ENCODE results near the gene PCDHGA6. TPM values are rescaled to one million over a fixed set of nuclear protein-coding genes. Genes with fewer than 3 reads are reported as not detected.
A peak's percentile ranks its signal among the peaks of the same experiment; 100 is the strongest.

Gene PCDHGA6
- total RNA-seq (2021; ENCODE audit: unreplicated experiment), result 0.07 TPM
- polyA plus RNA-seq (2012), result 0.02 and 0.03 TPM in 2 replicates
- Bru-seq, nascent RNA, result percentile 24 among the genes with signal in this experiment
- BruChase-seq, experiment 1, labeled RNA remaining after a 6-hour chase, result percentile 30 among the genes with signal in this experiment
- BruChase-seq, experiment 2, labeled RNA remaining after a 2-hour chase, result percentile 32 among the genes with signal in this experiment
- long read RNA-seq, result 0 reads

- Histone ChIP-seq H3K36me3 (ENCODE audit: control insufficient read depth in 1 of 2, insufficient read depth in 2 of 2, low read length in 2 of 2) (no peaks in the 10 kb centered on the region), H3K4me3 (replicated peaks in 1 of 2; ENCODE audit: low read depth in 1 of 2, low read length in 2 of 2) (no peak within 1 kb of the TSS), H3K4me2 (ENCODE audit: low read length) (no peak within 1 kb of the TSS), H3K9ac (ENCODE audit: low read length) (no peak within 1 kb of the TSS), H3K4me1 (ENCODE audit: control insufficient read depth in 1 of 2, insufficient read depth in 2 of 2, low read length in 2 of 2) (no peaks in the 10 kb centered on the region), H3K9me3 (ENCODE audit: control insufficient read depth in 1 of 2, insufficient read depth in 1 of 2, low read depth in 1 of 2, low read length in 2 of 2) (peaks cover 0 to 12% of the 10 kb centered on the region in 2 experiments; a peak in 2 of 4 replicates), H3K27ac (ENCODE audit: low read depth, low read length) (no peak within 1 kb of the TSS), H3K79me2 (ENCODE audit: insufficient read depth, low read length) (no peaks in the 10 kb centered on the region), H3K27me3 (ENCODE audit: insufficient read depth, low read length) (no peaks in the 10 kb centered on the region), H3K9me2 (ENCODE audit: insufficient read depth) (no peaks in the 10 kb centered on the region), H2AFZ (ENCODE audit: low read depth, low read length, poor library complexity, severe bottlenecking) (no peak within 1 kb of the TSS), H4K20me1 (ENCODE audit: insufficient read depth) (no peaks in the 10 kb centered on the region)
- TF ChIP-seq RAD21 (IDR thresholded peaks at IDR 0.05; ENCODE audit: low read depth), result peak; percentile 51
- no peak for TF ChIP-seq TCF7L2 (IDR thresholded peaks at IDR 0.05; ENCODE audit: borderline replicate concordance, extremely low read depth, insufficient read depth, insufficient read length)
- TF ChIP-seq CTCF (IDR thresholded peaks at IDR 0.05 in 2 of 3, conservative IDR thresholded peaks at IDR 0.05 in 1 of 3; ENCODE audit: borderline replicate concordance in 1 of 3, insufficient read depth in 1 of 3, low read depth in 2 of 3, low read length in 2 of 3), result peak; percentile 25 to 42 (median 36); a peak in 4 of 6 replicates
- DNase-seq (ENCODE audit: low read depth, low spot score) (no peak), ATAC-seq (no peak)
- CTCF ChIA-PET, result no interaction called here
- intact Hi-C loops (cut with micrococcal nuclease), result no loop called here
- POLR2A ChIA-PET, result no interaction called here
- RAD21 ChIA-PET (ENCODE audit: low non-redundant PET in 1 of 2, low total read pairs in 2 of 2, uncharacterized antibody in 2 of 2, unreplicated experiment in 2 of 2), result no interaction called here
- BruUV-seq (replicated peaks), result no TSS peak
Measured at GRCh38 chr5:141373673-141374317, at the start of gene PCDHGA6. PCDHGA6 (plus strand) TSS chr5:141373891; CDS start chr5:141374084, 193 bp downstream.
